Liver (tissue), 9 donors: ENCODE results near the gene CROCC2. TPM values are rescaled to one million over a fixed set of nuclear protein-coding genes. Genes with fewer than 3 reads are reported as not detected.
A peak's percentile ranks its signal among the peaks of the same experiment; 100 is the strongest.

ENCODE experiments used
- DNase-seq: peaks from one replicate; pipeline ENCODE4 v3.0.0-alpha.2; 2017; ENCODE audit warnings: low spot score
- H3K27ac ChIP-seq, 2 donors: one replicate each; pipeline ENCODE4 v1.7.0; 2013; ENCODE audit warnings: inconsistent platforms in 2 of 2, low read length in 2 of 2, control low read depth in 1 of 2, low read depth in 1 of 2, mild to moderate bottlenecking in 1 of 2
- H3K27me3 ChIP-seq, 4 donors: one replicate each; pipeline versions ENCODE4 v1.6.1 to v1.7.0; 2013; ENCODE audit warnings: low read length in 3 of 4, inconsistent platforms in 1 of 4, mild to moderate bottlenecking in 1 of 4, moderate library complexity in 1 of 4; ENCODE audit not compliant: control insufficient read depth in 4 of 4, insufficient read depth in 4 of 4
- H3K36me3 ChIP-seq, 4 donors: one replicate each; pipeline versions ENCODE4 v1.6.1 to v1.7.0; 2013; ENCODE audit warnings: low read length in 3 of 4, mild to moderate bottlenecking in 3 of 4, low read depth in 1 of 4, moderate library complexity in 1 of 4; ENCODE audit not compliant: control insufficient read depth in 4 of 4, insufficient read depth in 3 of 4
- H3K4me1 ChIP-seq, 4 donors: one replicate each; pipeline versions ENCODE4 v1.6.1 to v1.7.0; 2013; ENCODE audit warnings: low read length in 3 of 4, mild to moderate bottlenecking in 3 of 4, moderate library complexity in 1 of 4; ENCODE audit not compliant: control insufficient read depth in 4 of 4, insufficient read depth in 4 of 4
- H3K4me3 ChIP-seq, 3 donors: one replicate each; pipeline versions ENCODE4 v1.6.1 to v1.7.0; 2013; ENCODE audit warnings: low read length in 3 of 3, control low read depth in 1 of 3, low read depth in 1 of 3, mild to moderate bottlenecking in 1 of 3
- H3K9ac ChIP-seq, 2 donors: one replicate each; pipeline ENCODE4 v1.7.0; 2013; ENCODE audit warnings: low read length in 2 of 2, mild to moderate bottlenecking in 2 of 2, moderate library complexity in 2 of 2, control low read depth in 1 of 2, low read depth in 1 of 2
- H3K9me3 ChIP-seq, 4 donors: one replicate each; pipeline versions ENCODE4 v1.6.1 to v1.7.0; 2013; ENCODE audit warnings: low read length in 3 of 4; ENCODE audit not compliant: control insufficient read depth in 4 of 4
- EGR1 ChIP-seq, 2 donors: IDR thresholded peaks; 2 replicates each; pipeline ENCODE4 v1.6.1; 2016 to 2018; ENCODE audit warnings: antibody characterized with exemption in 2 of 2, low read depth in 2 of 2
- FOXA1 ChIP-seq: IDR thresholded peaks from 2 replicates; pipeline ENCODE4 v1.6.1; 2016; ENCODE audit warnings: antibody characterized with exemption
- FOXA2 ChIP-seq: IDR thresholded peaks from 2 replicates; pipeline ENCODE4 v1.6.1; 2016; ENCODE audit warnings: antibody characterized with exemption
- GABPA ChIP-seq, 2 donors: IDR thresholded peaks in 1 of 2; conservative IDR thresholded peaks in 1 of 2; 2 replicates each; pipeline ENCODE4 v1.6.1; 2016; ENCODE audit warnings: antibody characterized with exemption in 2 of 2, mild to moderate bottlenecking in 1 of 2, moderate library complexity in 1 of 2
- HNF4A ChIP-seq, 2 donors: conservative IDR thresholded peaks; 2 replicates each; pipeline ENCODE4 v1.6.1; 2016; ENCODE audit warnings: antibody characterized with exemption in 2 of 2, mild to moderate bottlenecking in 2 of 2
- HNF4G ChIP-seq: IDR thresholded peaks from 2 replicates; pipeline ENCODE4 v1.6.1; 2016; ENCODE audit warnings: antibody characterized with exemption
- JUND ChIP-seq, 2 donors: IDR thresholded peaks; 2 replicates each; pipeline ENCODE4 v1.6.1; 2016; ENCODE audit warnings: antibody characterized with exemption in 2 of 2
- NR2F2 ChIP-seq: IDR thresholded peaks from 2 replicates; pipeline ENCODE4 v1.6.1; 2016; ENCODE audit warnings: antibody characterized with exemption
- RAD21 ChIP-seq, 2 donors: IDR thresholded peaks; 2 replicates each; pipeline ENCODE4 v1.6.1; 2016; ENCODE audit warnings: antibody characterized with exemption in 2 of 2, mild to moderate bottlenecking in 2 of 2
- RXRA ChIP-seq, 2 donors: IDR thresholded peaks; 2 replicates each; pipeline ENCODE4 v1.6.1; 2017 to 2018; ENCODE audit warnings: antibody characterized with exemption in 2 of 2, mild to moderate bottlenecking in 1 of 2
- SP1 ChIP-seq: IDR thresholded peaks from 2 replicates; pipeline ENCODE4 v1.6.1; 2018; ENCODE audit warnings: antibody characterized with exemption, mild to moderate bottlenecking
- TAF1 ChIP-seq: conservative IDR thresholded peaks from 2 replicates; pipeline ENCODE4 v1.6.1; 2016; ENCODE audit warnings: antibody characterized with exemption, mild to moderate bottlenecking
- YY1 ChIP-seq: IDR thresholded peaks from 2 replicates; pipeline ENCODE4 v1.6.1; 2016; ENCODE audit warnings: antibody characterized with exemption, mild to moderate bottlenecking
- WGBS: extraction: QIAGEN DNeasy Blood & Tissue Kit; methylation state at CpG from one replicate; pipeline ENCODE4 v1.1.7; 2013; 5-methylcytosine and 5-hydroxymethylcytosine counted together
- polyA plus RNA-seq, 2 donors: library from polyadenylated mRNA; stranded (reverse) in 1 of 2; unstranded in 1 of 2; fragments of 200-250 nt in 1 of 2; fragments of >200 nt in 1 of 2; fragmentation: Nextera tagmentation in 1 of 2; extraction: Ambion mirVana in 1 of 2; gene quantifications; one replicate each; pipeline versions ENCODE4 v1.2.1 to v1.2.3, GENCODE V29; 2013 to 2015
- total RNA-seq, 2 donors: library from RNA; depleted of rRNA; stranded (reverse); fragments of >200 nt; gene quantifications; one replicate each; pipeline ENCODE4 v1.2.3, GENCODE V29; 2014
- TF ChIP-seq, protein P1 (sequence below): IDR thresholded peaks from 2 replicates; pipeline ENCODE4 v1.6.1; 2016; ENCODE audit warnings: antibody characterized with exemption
- TF ChIP-seq, protein P2 (sequence below): IDR thresholded peaks from 2 replicates; pipeline ENCODE4 v1.6.1; 2016; ENCODE audit warnings: antibody characterized with exemption
- TF ChIP-seq, protein P3 (sequence below): IDR thresholded peaks from 2 replicates; pipeline ENCODE4 v1.6.1; 2016; ENCODE audit warnings: antibody characterized with exemption
- TF ChIP-seq, protein P4 (sequence below): fragments of 150-350 bp; IDR thresholded peaks from 2 replicates; pipeline ENCODE4 v1.5.1; 2017; ENCODE audit warnings: improper control_type of control experiment, low read depth, low read length; ENCODE audit not compliant: missing input control
- TF ChIP-seq, protein P5 (sequence below): IDR thresholded peaks from 2 replicates; pipeline ENCODE4 v1.6.1; 2016; ENCODE audit warnings: antibody characterized with exemption, mild to moderate bottlenecking
- donor health status: healthy.
- donor health status: healthy.
- donor health status: healthy.
- donor health status: healthy.
- donor health status: healthy.

The CROCC2 gene
- total and polyA plus RNA-seq, 4 donors, result under 0.01 to 0.13 (median 0.05) TPM

DNA sequence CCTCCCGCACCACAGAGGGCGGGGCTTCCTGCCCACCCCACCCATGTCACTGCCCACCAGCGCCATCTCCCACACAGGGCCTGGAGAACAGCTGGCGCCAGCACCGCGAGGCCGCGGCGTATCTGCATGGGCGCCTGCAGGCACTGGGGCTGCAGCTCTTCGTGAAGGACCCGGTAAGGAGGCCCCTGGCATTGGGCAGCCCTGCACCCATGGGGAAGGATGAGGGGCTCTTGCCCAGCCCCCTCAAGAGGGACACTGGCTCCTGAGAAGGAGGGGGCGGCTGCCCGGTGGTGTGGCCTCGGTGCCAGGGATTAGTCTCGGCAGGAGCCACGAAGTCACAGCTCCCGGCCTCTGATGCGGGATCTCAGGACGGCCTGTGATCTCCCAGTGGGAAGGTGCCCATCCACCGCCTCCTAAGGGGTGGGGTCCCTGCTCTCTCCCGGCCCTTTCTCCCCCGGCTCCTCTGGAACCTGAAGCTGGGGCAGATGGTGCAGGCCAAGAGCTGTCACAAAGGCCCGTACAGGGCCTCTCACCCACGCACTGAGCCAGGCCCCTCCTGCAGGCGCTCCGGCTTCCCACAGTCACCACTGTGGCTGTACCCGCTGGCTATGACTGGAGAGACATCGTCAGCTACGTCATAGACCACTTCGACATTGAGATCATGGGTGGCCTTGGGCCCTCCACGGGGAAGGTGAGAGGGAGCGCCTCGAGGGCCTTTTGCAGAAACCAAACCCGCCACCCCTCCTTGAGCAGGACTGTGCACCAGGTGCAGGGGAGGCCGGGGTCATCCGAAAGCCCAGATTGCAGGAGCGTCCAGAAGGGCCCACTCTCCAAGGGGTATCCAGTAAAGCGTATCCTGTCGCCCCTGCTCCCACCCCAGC is 28.4 kb upstream of the CROCC2 start:
- TF ChIP-seq GABPA (IDR thresholded peaks at IDR 0.05 in 1 of 2, conservative IDR thresholded peaks at IDR 0.05 in 1 of 2) (no peak), RXRA (IDR thresholded peaks at IDR 0.05) (no peak), TAF1 (no peak), FOXA2 (no peak), NR2F2 (no peak), JUND (IDR thresholded peaks at IDR 0.05) (no peak), HNF4G (no peak)
- TF ChIP-seq, protein P1, sequence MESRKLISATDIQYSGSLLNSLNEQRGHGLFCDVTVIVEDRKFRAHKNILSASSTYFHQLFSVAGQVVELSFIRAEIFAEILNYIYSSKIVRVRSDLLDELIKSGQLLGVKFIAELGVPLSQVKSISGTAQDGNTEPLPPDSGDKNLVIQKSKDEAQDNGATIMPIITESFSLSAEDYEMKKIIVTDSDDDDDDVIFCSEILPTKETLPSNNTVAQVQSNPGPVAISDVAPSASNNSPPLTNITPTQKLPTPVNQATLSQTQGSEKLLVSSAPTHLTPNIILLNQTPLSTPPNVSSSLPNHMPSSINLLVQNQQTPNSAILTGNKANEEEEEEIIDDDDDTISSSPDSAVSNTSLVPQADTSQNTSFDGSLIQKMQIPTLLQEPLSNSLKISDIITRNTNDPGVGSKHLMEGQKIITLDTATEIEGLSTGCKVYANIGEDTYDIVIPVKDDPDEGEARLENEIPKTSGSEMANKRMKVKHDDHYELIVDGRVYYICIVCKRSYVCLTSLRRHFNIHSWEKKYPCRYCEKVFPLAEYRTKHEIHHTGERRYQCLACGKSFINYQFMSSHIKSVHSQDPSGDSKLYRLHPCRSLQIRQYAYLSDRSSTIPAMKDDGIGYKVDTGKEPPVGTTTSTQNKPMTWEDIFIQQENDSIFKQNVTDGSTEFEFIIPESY, result no peak
- TF ChIP-seq, protein P2, sequence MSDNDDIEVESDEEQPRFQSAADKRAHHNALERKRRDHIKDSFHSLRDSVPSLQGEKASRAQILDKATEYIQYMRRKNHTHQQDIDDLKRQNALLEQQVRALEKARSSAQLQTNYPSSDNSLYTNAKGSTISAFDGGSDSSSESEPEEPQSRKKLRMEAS, result no peak
- TF ChIP-seq, protein P3, sequence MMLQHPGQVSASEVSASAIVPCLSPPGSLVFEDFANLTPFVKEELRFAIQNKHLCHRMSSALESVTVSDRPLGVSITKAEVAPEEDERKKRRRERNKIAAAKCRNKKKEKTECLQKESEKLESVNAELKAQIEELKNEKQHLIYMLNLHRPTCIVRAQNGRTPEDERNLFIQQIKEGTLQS, result no peak
- no peak overlapping the region for H3K9ac ChIP-seq
- 81% methylated on average over 40 of the region's 40 CpGs for WGBS
- H3K4me1 ChIP-seq, result peaks cover 20 to 73% (median 57%) of the 10 kb centered on the region in 4 donors
- peaks cover 2 to 19% (median 4%) of the 10 kb centered on the region in 4 donors for H3K36me3 ChIP-seq
- H3K27me3 ChIP-seq, result no peaks in the 10 kb centered on the region
- H3K9me3 ChIP-seq, result no peaks in the 10 kb centered on the region
- no peak overlapping the region for H3K4me3 ChIP-seq
- peak overlapping the region in 1 of 2 donors; percentile 47 for H3K27ac ChIP-seq
- DNase-seq, result no peak

DNA sequence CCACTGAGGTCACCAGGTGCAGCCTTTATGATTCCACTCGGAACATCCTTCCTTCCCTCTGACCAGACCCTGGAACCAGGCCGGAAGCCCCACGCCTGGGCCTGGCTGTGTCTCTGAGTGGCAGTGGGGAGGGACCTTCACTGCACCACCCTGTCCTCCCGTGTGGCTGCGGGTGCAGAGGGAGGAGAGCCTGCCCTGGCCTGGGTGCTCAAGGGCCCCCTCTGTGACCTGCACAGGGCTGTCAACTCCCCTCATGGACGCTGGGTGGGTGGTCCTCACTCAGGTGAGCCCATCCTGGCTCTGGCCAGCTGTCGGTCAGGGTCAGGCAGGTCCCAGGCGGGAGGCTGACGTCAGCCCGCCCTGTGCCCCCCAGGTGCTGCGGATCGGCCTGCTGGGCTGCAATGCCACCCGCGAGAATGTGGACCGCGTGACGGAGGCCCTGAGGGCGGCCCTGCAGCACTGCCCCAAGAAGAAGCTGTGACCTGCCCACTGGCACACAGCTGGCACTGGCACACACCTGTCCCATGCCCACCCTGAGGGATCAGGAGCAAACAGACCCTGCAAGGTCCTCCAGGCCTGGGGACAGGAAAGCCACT is 27.7 kb upstream of the CROCC2 start:
- Histone ChIP-seq H3K9ac (no peak overlapping the region), H3K36me3 (peaks cover 0 to 19% (median 4%) of the 10 kb centered on the region in 4 donors), H3K4me1 (peaks cover 19 to 66% (median 52%) of the 10 kb centered on the region in 4 donors), H3K27ac (no peak overlapping the region), H3K4me3 (no peak overlapping the region), H3K9me3 (no peaks in the 10 kb centered on the region), H3K27me3 (no peaks in the 10 kb centered on the region)
- DNase-seq, result no peak
- TF ChIP-seq FOXA2 (no peak), HNF4G (no peak), FOXA1 (no peak), EGR1 (IDR thresholded peaks at IDR 0.05; ENCODE audit: low read depth in 2 of 2) (no peak), RXRA (IDR thresholded peaks at IDR 0.05) (no peak), JUND (IDR thresholded peaks at IDR 0.05) (no peak), HNF4A (conservative IDR thresholded peaks at IDR 0.05) (no peak), SP1 (no peak), YY1 (no peak), RAD21 (IDR thresholded peaks at IDR 0.05) (no peak), TAF1 (no peak), GABPA (IDR thresholded peaks at IDR 0.05 in 1 of 2, conservative IDR thresholded peaks at IDR 0.05 in 1 of 2) (no peak), NR2F2 (no peak)
- TF ChIP-seq, protein P1, result no peak
- TF ChIP-seq, protein P4, sequence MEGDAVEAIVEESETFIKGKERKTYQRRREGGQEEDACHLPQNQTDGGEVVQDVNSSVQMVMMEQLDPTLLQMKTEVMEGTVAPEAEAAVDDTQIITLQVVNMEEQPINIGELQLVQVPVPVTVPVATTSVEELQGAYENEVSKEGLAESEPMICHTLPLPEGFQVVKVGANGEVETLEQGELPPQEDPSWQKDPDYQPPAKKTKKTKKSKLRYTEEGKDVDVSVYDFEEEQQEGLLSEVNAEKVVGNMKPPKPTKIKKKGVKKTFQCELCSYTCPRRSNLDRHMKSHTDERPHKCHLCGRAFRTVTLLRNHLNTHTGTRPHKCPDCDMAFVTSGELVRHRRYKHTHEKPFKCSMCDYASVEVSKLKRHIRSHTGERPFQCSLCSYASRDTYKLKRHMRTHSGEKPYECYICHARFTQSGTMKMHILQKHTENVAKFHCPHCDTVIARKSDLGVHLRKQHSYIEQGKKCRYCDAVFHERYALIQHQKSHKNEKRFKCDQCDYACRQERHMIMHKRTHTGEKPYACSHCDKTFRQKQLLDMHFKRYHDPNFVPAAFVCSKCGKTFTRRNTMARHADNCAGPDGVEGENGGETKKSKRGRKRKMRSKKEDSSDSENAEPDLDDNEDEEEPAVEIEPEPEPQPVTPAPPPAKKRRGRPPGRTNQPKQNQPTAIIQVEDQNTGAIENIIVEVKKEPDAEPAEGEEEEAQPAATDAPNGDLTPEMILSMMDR, result no peak
- TF ChIP-seq, protein P5, sequence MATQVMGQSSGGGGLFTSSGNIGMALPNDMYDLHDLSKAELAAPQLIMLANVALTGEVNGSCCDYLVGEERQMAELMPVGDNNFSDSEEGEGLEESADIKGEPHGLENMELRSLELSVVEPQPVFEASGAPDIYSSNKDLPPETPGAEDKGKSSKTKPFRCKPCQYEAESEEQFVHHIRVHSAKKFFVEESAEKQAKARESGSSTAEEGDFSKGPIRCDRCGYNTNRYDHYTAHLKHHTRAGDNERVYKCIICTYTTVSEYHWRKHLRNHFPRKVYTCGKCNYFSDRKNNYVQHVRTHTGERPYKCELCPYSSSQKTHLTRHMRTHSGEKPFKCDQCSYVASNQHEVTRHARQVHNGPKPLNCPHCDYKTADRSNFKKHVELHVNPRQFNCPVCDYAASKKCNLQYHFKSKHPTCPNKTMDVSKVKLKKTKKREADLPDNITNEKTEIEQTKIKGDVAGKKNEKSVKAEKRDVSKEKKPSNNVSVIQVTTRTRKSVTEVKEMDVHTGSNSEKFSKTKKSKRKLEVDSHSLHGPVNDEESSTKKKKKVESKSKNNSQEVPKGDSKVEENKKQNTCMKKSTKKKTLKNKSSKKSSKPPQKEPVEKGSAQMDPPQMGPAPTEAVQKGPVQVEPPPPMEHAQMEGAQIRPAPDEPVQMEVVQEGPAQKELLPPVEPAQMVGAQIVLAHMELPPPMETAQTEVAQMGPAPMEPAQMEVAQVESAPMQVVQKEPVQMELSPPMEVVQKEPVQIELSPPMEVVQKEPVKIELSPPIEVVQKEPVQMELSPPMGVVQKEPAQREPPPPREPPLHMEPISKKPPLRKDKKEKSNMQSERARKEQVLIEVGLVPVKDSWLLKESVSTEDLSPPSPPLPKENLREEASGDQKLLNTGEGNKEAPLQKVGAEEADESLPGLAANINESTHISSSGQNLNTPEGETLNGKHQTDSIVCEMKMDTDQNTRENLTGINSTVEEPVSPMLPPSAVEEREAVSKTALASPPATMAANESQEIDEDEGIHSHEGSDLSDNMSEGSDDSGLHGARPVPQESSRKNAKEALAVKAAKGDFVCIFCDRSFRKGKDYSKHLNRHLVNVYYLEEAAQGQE, result no peak
- TF ChIP-seq, protein P3, result no peak
- TF ChIP-seq, protein P2, result no peak
- 78% methylated on average over 18 of the region's 18 CpGs for WGBS
